NOMO-1 (cell line): ENCODE results near the gene SEH1L.
"Not testable (repeated sequence)": the region's sequence is repeated elsewhere in the genome, so short reads cannot be mapped to it uniquely, and the experiment has no call there.

Experiments used
- DNase-seq, 2 experiments: peaks; one replicate each; lab custom pipeline; 2025; ENCODE audit not compliant: unreplicated experiment in 2 of 2; lab: John Stamatoyannopoulos, UW

The SEH1L gene

DNA sequence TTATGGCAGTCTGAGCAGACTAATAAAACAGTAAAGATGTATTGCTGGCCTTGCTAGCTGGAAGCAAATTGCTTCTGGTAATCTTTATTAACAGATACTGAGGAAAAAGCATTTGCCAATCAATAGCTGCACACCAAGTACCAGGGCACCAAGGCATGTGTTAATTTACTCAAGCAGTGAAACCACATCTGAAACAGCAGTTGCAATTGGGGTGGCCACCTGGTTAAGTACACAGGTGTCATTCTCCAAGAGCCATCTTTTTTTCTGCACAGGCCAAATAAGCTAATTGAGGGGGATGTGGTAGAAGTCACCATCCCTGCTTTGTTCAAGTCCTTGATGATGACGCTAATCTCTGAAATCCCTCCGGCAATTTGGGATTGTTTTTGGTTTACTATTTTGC, 8.6 kb upstream of the SEH1L start:
- DNase-seq = no peak

DNA sequence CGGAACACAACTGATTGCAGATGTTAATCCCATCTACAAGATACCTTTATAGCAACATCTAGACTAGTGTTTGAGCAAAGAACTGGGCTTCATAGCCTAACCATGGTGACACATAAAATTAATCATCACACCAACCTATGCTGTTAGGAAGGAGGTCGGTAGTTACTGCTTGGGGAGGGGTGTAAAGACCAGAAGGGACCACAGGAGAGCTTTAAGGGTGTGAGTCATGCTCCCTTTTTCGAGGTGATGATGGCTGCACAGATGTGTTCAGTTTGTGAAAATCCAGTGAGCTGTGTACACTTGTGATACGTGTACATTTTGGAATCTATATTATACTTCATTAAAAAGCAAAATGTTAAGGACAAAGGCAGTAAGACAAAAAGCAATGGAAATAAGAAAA, 4.6 kb upstream of the SEH1L start:
- no peak for DNase-seq

DNA sequence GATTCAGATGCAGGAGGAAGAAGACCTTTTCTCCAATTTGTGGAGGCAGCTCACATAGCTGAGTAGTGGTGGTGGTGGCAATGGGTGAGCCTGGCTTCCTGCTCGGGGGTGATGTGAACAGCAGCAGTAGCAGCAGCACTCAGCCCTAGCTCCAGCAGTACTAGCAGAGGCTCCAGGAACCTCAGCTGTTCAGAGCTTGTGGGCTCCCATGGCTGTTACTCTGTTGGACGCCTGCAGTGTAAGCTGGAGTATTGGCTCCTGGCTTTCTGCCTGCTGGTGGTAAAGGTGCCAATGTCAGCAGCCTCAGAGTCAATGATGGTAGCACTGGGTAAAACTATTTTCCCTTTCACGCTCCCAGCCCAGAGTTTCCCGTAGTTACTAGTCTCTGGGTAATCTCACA, 3.1 kb upstream of the SEH1L start:
- DNase-seq = no peak

DNA sequence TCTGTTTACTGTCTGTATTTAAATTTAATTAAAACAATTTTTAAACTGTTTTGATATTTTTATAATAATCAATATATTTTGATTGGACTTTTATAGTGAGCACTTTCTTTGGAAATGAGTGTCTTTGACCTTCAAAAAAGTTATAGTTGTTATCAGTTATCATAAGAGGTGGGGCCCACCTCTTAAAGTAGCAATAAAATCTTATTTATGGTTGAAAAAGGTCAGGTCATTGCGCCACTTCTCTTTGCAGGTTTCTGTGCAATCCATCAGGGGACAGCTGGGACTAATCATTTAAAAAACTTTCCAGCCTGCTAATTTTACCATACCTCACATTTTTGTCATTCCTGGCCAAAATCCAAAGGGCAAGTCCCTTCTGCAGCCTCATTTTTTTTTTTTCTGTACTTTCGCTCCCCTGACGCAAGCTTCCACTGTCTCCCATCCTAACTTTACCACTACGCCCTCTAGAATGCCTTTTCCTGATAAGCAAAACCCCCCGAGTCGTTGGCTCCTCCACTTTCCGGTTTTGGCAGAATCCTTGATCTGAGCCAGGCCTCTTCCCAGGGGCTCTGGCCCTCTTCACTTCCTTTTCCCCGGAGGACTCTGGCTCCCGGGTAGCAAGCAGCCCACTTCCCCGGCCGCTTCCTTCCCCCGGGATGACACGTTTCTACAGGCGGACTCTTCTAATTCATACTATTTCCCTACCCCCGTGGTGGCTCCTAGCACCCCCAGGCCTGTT, 1.1 kb upstream of the SEH1L start:
- DNase-seq = peak in 1 of 2 experiments; percentile 45

DNA sequence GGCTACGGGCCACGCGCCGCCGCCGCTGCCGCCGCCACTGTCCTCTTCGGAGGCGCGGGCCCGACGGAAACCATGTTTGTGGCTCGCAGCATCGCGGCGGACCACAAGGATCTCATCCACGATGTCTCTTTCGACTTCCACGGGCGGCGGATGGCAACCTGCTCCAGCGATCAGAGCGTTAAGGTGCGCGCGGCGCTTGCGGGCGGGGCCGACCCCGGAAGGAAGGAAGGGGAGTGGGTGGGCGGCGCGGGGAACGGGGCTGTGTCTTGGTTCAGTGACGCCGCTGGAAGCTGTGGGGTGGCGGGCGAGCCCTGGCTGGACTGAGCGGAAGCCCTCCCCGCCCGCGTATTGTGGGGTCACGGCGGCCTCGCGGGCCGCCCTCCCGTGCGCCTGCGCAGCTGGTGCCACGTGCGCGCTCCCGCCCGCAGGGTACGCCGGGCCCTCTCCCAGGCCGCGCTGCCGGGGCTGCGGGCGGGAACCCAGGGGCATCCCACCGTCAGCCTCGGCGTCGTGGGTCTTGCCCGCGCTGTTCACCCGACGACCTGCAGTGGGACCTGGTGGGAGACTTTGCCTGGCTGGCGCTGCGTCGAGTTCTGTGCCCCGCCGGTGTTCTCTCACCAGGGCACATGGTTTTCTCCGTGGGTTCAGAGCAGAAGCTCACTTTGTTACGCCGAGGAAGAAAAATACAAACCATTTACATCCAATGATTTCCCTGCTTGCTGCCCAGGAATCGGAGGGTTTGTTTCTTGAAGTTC, 416 bp downstream of the SEH1L start:
- DNase-seq = peak; percentile 90 to 95

DNA sequence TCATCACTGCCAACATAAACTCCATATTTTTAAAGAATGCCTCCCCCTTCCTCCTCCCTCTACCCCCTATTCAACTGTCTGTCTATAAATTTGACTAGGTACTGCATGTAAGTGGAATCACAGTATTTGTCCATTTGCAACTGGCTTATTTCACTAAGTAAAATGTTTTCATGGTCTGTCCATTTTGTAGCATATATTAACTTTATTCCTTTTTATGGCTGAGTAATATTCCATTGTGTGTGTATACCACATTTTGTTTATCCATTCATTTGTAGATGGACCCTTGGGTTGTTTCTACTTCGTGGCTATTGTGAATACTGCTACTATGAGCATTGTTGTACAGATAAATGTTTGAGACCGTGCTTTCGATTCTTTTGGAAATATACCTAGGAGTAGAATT, 10.7 kb downstream of the SEH1L start:
- no peak for DNase-seq

DNA sequence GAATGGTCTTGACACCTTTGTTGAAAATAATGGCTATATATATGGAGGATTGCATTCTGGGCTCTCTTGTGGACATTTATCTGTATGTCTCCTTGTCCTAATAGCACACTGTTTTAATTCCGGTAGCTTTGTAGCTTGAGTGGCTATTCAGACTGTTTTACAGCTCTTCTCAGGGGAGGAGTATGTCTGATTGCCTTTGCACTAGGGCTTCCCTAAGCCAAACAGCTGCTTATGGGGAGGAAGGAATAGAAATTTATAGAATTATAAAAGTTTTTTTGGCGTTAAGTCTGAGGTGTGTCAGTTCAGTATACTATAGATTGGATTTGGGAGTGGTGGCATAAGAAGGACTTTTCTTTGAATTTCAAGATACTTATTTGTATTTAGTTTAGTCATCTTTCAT, 12.6 kb downstream of the SEH1L start:
- DNase-seq = no peak

DNA sequence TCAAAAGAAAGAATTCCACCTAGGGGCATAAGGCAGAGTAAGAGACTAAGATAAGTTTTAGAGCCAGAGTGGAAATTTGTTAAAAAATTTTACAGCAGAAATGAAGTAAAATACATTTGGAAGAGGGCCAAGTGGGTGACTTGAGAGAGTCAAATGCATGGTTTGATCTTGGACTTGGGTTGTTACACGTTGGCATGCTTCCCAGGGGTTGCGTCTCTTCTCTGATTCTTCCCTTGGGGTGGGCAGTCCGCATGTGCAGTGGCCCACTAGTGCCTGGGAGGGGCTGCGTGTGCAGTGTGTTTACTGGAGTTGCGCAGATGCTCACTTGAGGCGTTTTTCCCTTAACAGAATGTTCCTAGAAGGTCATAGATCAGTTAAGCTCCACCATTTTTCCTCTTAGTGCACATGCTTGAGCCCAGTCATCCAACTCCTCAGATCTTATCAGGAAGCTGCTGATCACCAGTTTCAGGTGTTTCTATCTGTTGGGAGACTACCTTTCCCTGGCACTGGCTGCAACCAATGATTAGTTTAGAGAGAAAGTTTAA, 13.1 kb downstream of the SEH1L start:
- no peak for DNase-seq

DNA sequence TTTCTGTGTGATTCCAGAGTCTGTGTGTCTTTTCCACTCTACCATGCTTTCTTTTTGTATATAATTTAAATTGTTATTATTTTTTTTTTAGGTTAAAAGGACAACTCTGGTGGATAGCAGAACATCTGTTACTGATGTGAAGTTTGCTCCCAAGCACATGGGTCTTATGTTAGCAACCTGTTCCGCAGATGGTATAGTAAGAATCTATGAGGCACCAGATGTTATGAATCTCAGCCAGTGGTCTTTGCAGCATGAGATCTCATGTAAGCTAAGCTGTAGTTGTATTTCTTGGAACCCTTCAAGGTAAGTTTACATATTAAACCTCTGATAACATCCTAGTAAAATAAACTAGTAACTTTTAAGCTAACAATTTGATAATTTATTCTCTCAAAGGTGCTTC, 15.3 kb downstream of the SEH1L start:
- no peak for DNase-seq

DNA sequence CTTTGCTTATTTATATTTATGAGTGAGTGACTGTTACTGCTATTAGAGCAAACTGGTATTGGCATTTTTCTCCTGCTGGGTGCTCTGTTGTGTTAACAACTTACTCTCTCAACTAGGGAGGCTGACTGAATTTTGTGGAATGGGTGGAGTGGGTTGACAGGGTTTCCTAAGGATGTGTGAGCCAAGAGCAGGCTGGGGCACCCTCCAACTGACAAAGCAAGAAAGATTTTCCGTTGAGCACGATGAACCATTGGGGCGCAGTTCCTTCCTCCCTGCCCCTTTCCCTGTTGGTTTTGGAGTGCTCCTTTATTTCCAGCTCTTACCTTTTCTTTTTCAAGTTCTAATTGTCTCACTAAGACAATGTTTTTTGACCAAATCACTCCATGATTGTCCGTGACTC, 20.3 kb downstream of the SEH1L start:
- no peak for DNase-seq

DNA sequence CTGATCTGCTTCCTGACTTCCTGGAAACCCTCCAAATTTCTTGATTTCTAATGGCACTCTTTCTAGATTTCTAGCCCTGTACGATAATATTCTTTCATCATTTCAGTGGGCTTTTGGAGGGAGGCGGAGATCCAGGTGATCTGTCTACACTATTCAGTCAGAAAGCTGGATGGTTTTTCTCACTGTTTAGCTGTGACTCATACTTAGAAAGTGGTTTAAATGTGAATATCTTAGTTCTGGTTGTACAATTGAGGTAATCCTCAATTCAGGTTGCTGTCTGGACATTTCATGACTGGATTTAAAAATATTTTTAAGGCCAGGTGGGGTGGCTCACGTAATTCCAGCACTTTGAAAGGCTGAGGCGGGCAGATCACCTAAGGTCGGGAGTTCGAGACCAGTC, 20.8 kb downstream of the SEH1L start:
- DNase-seq = no peak

DNA sequence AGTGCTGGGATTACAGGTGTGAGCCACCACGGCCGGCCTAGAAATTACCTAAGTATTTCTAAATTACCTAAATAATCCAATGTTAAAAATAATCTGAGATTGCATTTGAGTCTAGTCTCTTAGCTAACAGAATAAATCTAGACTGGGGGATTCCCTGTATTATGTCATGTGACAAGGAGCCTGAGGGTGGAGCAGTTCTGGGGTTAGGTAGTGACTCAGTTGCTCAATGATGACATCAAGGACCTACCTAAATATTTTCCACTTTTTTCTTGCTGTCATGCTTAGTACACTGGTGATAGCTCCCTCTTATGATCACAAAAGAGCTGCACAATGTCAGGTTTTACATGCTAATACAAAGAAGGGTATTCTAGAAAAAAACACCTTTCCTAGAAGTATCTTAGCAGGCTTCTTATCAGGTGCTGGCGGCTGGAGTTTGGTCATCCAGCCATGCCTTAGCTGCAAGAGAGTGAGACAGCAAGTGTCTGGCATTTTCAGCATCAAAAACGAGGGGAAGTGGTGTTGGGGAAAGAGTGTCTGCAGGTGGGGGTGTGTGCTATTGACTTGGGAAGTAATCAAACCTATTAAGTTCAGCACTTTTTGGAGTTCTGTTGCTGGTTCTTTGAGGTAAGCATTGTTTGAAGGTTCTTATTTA, 25.9 kb downstream of the SEH1L start:
- no peak for DNase-seq

DNA sequence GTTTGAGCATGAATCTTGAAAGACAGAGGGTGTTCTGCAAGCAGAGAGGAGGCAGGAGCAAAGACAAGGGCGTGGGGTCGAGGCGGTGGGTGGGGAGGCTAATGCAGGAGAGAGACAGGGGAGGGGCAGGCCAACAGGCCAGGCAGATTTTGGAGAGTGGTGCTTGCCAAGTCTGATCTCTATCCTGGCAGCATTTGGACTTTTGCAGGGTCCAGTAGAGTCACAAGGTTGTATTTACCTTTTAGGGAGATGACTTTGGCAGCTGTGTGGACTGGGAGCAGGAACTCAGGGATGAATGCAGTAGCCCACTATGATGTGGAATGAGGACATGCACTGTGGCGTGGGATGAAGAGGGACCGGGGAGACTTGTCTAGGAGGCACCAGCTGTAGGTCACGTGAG, 27.7 kb downstream of the SEH1L start:
- no peak for DNase-seq

DNA sequence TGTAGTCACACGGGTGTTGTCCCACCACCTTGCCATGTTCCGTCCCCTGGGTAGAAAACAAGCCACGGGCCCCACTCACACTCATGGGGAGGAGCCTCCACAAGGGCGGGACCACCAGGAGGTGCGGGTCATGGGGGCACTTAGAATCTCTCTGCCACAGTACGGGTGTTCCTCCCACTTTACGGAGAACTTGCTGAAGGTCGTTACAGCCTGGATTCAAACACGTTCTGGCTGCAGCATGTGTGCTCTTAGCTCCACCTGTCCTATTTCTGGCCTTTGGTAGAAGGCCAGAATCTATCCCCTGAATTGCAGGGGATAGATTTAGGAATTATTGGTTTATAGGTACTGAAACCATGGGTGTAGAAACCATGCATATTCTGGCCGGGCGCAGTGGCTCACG, 28.5 kb downstream of the SEH1L start:
- DNase-seq = no peak

DNA sequence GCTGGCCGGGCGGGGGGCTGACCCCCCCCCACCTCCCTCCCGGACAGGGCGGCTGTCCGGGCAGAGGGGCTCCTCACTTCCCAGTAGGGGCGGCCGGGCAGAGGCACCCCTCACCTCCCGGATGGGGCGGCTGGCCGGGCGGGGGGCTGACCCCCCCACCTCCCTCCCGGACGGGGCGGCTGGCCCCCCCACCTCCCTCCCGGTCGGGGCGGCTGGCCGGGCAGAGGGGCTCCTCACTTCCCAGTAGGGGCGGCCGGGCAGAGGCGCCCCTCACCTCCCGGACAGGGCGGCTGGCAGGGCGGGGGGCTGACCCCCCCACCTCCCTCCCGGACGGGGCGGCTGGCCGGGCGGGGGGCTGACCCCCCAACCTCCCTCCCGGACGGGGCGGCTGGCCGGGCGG, 32.3 kb downstream of the SEH1L start:
- DNase-seq = not testable (repeated sequence)

DNA sequence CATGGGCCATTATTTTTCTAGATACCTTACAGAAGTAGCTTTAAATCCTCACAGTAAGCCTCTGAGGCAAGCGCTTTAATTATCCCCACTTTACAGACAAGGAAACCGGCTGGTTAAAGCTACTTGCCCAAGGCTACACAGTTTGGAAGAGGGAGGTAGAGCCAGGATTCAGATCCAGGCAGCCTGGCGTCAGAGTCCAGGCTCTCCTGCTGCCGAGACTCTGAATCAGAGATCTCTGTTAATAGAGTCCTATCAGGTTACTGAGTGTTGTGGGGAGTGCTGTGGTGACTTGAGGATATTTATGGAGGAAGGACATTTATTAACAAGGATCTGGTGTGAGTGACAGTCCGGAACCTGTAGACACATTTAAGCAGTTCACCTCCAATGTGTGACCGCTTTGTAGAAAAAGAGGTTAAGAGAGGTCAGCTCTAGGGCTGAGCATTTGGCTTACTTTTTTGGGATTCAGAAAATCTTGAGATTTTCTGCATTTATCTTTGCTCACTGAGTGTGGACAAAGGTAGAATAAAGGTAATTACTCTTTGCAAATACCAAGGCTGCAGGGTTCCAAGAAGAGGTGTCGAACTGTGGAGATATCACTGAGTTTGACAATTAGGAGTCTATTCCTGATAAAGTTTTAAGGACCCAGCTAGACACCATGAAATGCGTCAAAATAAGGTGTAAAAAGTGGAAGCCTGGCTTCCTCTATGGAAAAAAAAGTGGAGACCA, 41.7 kb downstream of the SEH1L start:
- DNase-seq = no peak

DNA sequence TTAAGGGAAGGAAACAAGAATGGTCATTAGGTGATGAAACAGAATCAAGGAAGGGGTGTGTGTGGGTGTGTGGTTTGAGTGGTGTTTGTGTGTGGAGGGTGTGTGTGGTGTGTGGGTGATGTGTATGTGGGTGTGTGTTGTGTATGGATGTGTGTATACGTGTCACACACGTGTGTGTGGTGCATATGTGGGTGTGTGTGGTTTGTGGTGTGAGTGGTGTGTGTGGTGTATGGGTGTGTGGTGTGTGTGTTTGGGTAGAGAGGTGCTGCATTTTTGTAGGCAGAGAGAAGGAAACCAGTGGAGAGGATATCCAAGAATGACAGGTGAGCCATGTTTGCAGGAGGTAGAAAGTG, 42.3 kb downstream of the SEH1L start:
- peak; percentile 9 to 10 for DNase-seq

DNA sequence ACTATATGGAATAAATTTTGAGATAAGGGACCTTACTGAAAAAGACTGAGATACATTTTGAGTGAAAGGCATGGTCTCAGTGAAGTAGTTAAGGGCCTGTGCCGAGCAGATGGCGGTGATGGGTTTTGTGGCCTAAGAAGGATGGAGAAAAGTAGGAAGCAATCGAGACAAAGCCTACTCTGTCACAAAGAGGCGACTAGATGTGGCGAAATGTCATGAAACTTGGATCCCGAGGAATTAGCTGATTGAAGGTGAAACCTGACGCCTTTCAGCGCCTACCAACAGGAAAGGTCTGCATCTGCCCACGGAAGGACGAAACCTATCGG, 42.8 kb downstream of the SEH1L start:
- DNase-seq = peak in 1 of 2 experiments; percentile 49

DNA sequence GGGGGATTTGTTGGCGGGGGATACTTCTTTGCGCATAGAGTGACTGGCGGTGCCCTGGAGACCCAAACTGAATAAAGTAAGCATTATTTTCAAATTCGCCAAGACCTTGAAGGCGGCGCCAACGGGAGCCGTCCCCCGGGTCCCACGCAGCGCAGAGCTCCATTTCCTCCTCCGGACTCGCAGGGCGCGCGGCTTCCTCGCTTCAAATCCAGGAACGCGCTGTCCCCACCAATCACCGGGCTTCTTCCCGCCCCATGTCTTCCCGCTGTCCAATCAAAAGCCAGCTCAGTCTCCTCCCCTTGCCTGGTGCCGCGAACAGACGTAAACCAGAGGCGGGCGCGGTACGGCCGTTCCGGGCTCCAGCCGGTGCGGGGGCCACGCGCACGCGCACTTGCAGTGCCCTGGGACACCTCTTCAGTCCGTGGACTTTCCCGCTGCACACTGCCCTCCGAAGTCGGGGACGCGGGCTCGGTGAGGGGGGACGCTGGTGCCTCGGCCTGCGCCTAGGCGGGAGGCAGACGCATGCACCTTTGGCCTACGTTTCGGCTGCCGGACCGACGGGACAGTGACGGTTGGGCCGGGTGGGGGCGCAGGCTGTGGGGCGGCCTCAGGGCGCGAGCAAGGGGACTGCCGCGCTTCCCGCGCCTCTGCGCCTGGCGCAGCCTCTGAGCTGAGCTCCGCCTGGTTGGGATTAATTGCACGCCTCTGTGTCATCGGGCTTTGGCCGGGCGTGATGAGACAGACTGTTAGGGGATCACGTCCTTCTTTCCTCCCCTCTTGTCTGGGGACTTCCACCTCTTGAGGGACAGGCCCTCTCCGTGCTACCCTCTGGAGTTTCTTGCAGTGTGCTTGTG, 43.4 kb downstream of the SEH1L start, which contains the start of gene CEP192:
Gene CEP192 (plus strand): TSS at position 396 of the 854 bp plus-strand sequence. CDS start 8,063 bp downstream, outside the sequence.
- DNase-seq = peak; percentile 96 to 98

DNA sequence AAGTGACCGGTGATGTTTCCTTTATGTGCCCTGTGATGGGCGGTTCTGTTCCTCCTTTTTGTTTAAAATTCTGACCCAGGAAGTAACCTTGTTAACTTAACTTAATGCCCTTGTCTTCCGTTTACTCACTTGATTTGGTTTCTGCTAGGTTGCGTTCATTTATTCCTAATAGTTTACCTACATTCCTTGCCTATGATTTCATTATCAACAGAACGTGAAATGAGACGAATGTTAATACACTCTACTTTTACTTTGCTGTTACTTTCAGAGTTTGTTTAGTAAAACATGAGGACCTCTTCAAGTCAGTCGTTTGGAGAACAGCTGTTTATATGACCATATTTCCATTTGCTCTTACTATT, 44.0 kb downstream of the SEH1L start:
- peak in 1 of 2 experiments; percentile 39 for DNase-seq
